SH-SY5Y (cell line): ENCODE results near the gene KCTD20.

Source experiments
- GATA2 ChIP-seq: IDR thresholded peaks from 2 replicates; pipeline ENCODE4 v1.6.1; 2011; ENCODE audit warnings: mild to moderate bottlenecking, low read depth, low read length
- GATA3 ChIP-seq: IDR thresholded peaks from 2 replicates; pipeline ENCODE4 v1.6.1; 2011; ENCODE audit warnings: low read depth, mild to moderate bottlenecking, low read length, moderate library complexity

DNA sequence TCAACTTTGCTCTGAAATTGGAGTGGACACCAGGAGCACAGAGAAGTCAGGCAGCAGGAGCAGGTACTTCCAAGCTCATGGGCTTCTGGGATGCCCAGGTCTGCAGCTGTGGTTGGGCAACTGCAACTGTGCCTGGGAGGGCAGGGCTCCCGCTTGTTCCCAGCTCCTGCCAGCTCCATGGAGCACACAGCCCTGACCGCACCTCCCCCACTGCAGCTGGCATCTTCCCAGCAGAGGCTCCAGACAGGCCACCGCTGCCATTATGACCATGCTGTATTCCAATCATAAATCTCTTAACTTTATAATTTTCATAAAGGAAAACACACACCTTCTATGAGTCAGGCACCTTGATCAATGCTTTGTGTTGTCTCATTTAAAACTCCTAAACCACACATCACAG lies 67.6 kb downstream of the KCTD20 start:
- TF ChIP-seq GATA2, result no peak
- TF ChIP-seq GATA3, result no peak
